ENCODE results near the gene SYNPO. TPM values are rescaled to one million over a fixed set of nuclear protein-coding genes. Genes with fewer than 3 reads are reported as not detected.
A peak's percentile ranks its signal among the peaks of the same experiment; 100 is the strongest.

Gene SYNPO
- total RNA-seq, 1 donor from 2014 or later, result 195 TPM

DNA sequence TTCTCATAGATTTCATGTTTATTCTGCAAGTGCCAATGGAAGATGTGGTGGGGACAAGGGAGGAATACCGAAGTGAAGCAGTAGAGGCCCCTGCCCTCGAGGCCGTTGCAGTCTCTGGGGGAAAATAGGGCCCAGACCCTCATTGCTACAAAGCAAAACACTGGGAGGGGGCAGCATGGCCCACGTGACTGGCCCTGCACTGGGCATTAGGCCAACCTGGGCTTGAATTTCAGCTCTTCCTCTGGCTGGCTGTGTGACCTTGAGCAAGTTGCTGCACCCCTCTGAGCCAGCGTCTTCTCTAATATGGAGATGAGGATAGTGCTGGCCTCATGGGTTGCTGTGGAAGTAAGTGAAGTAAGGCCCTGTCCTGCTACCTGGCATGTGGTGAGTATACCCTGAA lies 709 bp upstream of the SYNPO start:
- no peaks in the 10 kb centered on the region for H3K27me3 Mint-ChIP-seq (ENCODE audit: low read depth)
- peaks cover 4% of the 10 kb centered on the region for H3K36me3 Mint-ChIP-seq (ENCODE audit: low read depth)
- H3K9me3 Mint-ChIP-seq (ENCODE audit: low read depth), result no peaks in the 10 kb centered on the region
- H3K27ac Mint-ChIP-seq (ENCODE audit: unreplicated experiment), result peak overlapping the region; percentile 95
- H3K4me3 Mint-ChIP-seq (ENCODE audit: unreplicated experiment), result peak overlapping the region; percentile 89
- TF ChIP-seq, protein P1, sequence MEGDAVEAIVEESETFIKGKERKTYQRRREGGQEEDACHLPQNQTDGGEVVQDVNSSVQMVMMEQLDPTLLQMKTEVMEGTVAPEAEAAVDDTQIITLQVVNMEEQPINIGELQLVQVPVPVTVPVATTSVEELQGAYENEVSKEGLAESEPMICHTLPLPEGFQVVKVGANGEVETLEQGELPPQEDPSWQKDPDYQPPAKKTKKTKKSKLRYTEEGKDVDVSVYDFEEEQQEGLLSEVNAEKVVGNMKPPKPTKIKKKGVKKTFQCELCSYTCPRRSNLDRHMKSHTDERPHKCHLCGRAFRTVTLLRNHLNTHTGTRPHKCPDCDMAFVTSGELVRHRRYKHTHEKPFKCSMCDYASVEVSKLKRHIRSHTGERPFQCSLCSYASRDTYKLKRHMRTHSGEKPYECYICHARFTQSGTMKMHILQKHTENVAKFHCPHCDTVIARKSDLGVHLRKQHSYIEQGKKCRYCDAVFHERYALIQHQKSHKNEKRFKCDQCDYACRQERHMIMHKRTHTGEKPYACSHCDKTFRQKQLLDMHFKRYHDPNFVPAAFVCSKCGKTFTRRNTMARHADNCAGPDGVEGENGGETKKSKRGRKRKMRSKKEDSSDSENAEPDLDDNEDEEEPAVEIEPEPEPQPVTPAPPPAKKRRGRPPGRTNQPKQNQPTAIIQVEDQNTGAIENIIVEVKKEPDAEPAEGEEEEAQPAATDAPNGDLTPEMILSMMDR (IDR thresholded peaks at IDR 0.05), result no peak
- H3K4me1 Mint-ChIP-seq (ENCODE audit: low read depth), result peaks cover 98% of the 10 kb centered on the region
- no peak for DNase-seq (ENCODE audit: low spot score)

DNA sequence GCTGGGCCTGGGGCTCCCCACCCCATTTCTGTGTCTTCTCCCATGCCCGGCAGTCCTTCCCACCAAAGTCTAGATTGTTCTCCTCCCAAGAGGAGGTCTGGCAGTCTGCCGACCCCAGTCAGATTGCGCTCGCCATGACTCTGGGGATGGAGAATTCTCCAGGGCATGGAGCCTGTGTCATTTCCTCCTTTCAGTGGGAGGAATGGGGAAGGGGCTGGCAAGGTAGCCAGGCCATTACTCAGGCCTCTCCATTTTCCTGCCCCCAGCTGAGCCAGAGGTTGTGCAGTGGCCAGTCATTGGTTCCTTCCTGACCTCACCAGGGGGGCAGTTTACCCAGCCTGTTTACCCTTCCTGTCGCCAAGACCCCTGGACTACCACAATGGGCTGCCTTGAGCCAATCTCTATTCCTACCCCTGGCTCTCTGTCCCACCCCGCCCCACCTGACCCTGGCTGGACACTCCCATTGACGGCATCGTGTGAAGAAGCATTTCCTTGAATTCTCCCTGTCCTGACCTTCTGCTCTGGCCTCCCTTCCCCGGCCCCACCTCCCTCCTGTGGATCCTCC lies 628 bp downstream of the SYNPO start:
- H3K27ac Mint-ChIP-seq (ENCODE audit: unreplicated experiment), result peak overlapping the region; percentile 95

DNA sequence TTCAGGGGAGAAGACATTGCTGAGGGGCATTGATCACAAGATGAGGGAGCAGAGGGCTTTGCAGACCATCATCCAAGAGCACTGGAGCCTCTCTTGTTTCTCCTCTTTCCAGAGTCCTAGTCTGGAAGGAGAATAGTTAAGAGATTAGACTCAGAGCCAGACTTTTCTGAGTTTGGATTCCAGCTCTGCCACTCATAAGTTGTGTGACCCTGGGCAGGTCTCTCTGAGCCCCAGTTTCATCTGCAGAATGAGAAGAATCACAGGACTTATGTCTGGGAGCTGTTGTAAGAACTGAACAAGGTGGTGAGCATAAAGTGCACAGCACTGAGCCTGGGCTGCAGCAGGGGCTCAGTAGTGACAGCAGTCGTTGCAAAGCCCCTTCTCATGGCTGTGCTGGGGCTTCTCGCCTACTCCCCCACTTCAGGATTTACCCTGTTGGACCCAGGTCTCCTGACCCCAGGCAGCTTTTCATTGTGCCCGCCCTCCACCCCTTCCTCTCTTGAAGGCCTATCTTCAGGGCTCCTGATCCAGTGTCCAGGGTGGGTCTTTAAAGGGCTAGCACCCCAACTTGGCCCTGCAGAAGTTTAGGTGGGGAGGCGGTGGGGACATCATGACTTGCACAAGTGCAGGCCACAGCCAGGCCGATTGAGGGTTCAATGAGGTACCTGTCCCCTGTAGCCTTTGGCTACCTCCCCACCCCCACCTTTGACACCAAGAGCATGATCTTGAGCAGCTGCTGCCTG lies 1.5 kb downstream of the SYNPO start:
- Mint-ChIP-seq H3K27me3 (ENCODE audit: low read depth) (no peaks in the 10 kb centered on the region), H3K9me3 (ENCODE audit: low read depth) (no peaks in the 10 kb centered on the region), H3K36me3 (ENCODE audit: low read depth) (peaks cover 4% of the 10 kb centered on the region), H3K27ac (ENCODE audit: unreplicated experiment) (peak overlapping the region; percentile 95), H3K4me3 (ENCODE audit: unreplicated experiment) (peak overlapping the region; percentile 89), H3K4me1 (ENCODE audit: low read depth) (peaks cover 89% of the 10 kb centered on the region)
- DNase-seq (ENCODE audit: low spot score), result peak; percentile 5
- TF ChIP-seq, protein P1 (IDR thresholded peaks at IDR 0.05), result no peak

More for the DNA sequence above, 628 bp downstream of the SYNPO start:
- peak overlapping the region; percentile 89 for H3K4me3 Mint-ChIP-seq (ENCODE audit: unreplicated experiment)
- no peaks in the 10 kb centered on the region for H3K9me3 Mint-ChIP-seq (ENCODE audit: low read depth)
- no peak for DNase-seq (ENCODE audit: low spot score)
- H3K4me1 Mint-ChIP-seq (ENCODE audit: low read depth), result peaks cover 98% of the 10 kb centered on the region
- TF ChIP-seq, protein P1 (IDR thresholded peaks at IDR 0.05), result no peak
- H3K27me3 Mint-ChIP-seq (ENCODE audit: low read depth), result no peaks in the 10 kb centered on the region
- H3K36me3 Mint-ChIP-seq (ENCODE audit: low read depth), result peaks cover 4% of the 10 kb centered on the region

DNA sequence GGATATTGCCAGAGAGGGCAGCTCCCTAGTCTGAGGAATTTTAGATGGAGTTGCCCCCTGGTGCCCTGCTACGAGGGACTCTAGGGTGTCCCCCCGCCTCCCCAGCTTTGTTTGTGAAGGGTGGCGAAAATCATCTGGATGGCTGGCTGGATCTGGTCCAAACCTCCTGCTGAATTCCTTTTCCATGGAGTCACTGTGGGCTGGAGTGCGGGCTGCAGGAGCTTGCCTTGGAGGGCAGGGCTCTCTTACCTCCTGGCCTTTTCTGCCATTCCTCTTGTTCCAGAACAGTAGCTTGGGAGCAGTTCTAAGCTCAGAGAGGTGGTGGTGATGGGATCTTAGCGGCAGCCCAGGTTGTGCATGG lies 2.1 kb downstream of the SYNPO start:
- peak overlapping the region; percentile 95 for H3K27ac Mint-ChIP-seq (ENCODE audit: unreplicated experiment)
- H3K9me3 Mint-ChIP-seq (ENCODE audit: low read depth), result no peaks in the 10 kb centered on the region
- peaks cover 8% of the 10 kb centered on the region for H3K36me3 Mint-ChIP-seq (ENCODE audit: low read depth)
- peak overlapping the region; percentile 89 for H3K4me3 Mint-ChIP-seq (ENCODE audit: unreplicated experiment)
- H3K4me1 Mint-ChIP-seq (ENCODE audit: low read depth), result peaks cover 89% of the 10 kb centered on the region
- no peaks in the 10 kb centered on the region for H3K27me3 Mint-ChIP-seq (ENCODE audit: low read depth)
- TF ChIP-seq, protein P1 (IDR thresholded peaks at IDR 0.05), result no peak
- DNase-seq (ENCODE audit: low spot score), result peak; percentile 88

DNA sequence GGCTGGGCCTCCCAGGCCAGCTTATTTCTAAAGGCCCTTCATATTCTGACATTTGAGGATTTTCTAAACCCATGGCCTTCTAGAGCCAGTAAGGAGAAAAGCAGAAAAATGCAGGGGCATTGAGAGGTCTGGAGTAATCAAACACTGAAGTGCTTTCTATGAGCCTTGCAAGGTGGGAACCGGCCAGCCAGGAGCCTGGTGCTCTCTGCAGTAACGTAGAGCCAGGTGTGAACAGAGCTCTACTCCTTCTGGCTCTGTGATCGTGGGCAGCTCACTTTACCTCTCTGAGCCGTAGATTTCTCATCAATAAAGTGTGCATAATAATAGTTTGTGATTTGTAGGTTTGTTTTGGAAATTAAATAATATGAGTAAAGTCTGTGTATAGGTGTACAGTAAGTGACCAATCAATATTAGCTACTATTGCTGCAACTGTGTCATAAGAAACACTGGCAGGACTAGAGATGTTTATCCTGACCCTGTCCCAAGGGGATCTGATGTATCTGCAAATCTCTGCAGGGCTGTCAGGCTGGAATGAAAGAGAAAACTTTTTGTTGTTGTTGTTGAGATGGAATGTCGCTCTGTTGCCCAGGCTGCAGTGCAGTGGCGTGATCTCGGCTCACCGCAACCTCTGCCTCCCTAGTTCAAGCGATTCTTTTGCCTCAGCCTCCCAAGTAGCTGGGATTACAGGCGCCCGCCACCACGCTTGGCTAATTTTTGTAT lies 2.7 kb downstream of the SYNPO start:
- peak; percentile 22 for DNase-seq (ENCODE audit: low spot score)
- H3K27ac Mint-ChIP-seq (ENCODE audit: unreplicated experiment), result peak overlapping the region; percentile 95
- TF ChIP-seq, protein P1 (IDR thresholded peaks at IDR 0.05), result no peak
- peaks cover 84% of the 10 kb centered on the region for H3K4me1 Mint-ChIP-seq (ENCODE audit: low read depth)
- no peaks in the 10 kb centered on the region for H3K9me3 Mint-ChIP-seq (ENCODE audit: low read depth)
- H3K27me3 Mint-ChIP-seq (ENCODE audit: low read depth), result no peaks in the 10 kb centered on the region
- H3K36me3 Mint-ChIP-seq (ENCODE audit: low read depth), result peaks cover 11% of the 10 kb centered on the region
- H3K4me3 Mint-ChIP-seq (ENCODE audit: unreplicated experiment), result peak overlapping the region; percentile 89
